GM18505 (cell line): Measurements from ENCODE around the gene UNC13A.

Experiments used
- ATAC-seq: cut with Tn5 transposase; IDR thresholded peaks from one replicate; pipeline ENCODE4 v1.9.1; 2021; ENCODE audit not compliant: unreplicated experiment
- POLR2A ChIP-seq: IDR thresholded peaks from 4 replicates; pipeline ENCODE4 v1.6.1; 2011; ENCODE audit warnings: borderline replicate concordance; ENCODE audit not compliant: insufficient read depth, insufficient read length; ENCODE audit errors: extremely low read depth

The UNC13A gene

DNA sequence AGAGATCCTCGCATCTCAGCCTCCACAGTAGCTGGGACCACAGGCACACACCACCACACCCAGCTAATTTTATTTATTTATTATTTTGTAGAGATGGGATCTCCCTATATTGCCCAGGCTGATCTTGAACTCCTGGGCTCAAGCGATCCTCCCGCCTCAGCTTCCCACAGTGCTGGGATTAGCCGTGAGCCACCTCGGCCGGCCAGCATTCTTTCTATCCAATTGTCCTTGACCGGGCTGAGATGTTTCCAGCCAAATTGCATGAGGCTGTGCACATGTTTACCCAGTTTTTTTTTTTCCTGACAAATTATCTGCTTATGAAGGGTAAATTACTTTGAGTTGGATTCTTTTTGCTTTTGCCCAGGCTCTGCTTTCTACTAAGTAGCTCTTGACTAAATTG lies 28.2 kb downstream of the UNC13A start:
- TF ChIP-seq POLR2A, result no peak
- ATAC-seq, result no peak

DNA sequence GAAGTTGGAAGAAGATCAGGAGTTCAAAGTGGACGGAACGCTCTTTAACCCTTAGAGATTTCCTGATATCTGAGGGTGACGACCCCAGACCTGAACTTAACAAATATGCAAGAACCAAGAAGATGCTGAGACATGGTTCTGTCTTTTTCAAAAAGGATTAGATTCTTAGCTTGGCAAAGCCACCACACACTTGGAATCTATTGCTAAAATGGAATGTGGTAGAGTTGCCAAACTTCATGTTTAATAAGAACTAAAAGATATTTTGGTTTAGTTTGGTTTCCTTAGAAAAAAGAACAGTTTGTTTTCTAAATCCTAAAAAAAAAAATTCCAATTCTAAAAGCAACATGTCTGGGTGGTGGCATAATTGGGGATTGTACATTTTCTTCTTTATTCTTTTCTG lies 29.5 kb downstream of the UNC13A start:
- ATAC-seq, result no peak

DNA sequence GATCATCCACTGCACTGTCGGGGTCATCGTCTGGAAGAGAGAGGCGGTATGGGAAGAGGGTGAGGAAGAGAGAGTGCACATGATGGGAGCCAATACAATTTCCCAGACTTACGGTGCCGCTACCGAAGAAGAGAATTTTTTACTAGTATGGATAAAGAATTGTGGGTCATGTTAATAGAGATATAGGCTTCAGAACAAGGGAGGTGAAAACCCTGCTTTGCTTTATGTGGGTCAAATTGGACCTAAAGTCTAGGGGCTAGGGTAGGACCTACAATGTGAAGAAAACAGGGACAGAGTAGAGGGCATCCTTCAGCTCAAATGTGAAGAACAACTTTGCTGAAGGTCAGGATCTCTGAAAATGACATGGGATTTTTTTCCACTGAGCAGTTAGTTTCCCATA lies 29.9 kb downstream of the UNC13A start:
- TF ChIP-seq POLR2A, result no peak
- ATAC-seq, result no peak

More for the DNA sequence above, 29.5 kb downstream of the UNC13A start:
- TF ChIP-seq POLR2A, result no peak

DNA sequence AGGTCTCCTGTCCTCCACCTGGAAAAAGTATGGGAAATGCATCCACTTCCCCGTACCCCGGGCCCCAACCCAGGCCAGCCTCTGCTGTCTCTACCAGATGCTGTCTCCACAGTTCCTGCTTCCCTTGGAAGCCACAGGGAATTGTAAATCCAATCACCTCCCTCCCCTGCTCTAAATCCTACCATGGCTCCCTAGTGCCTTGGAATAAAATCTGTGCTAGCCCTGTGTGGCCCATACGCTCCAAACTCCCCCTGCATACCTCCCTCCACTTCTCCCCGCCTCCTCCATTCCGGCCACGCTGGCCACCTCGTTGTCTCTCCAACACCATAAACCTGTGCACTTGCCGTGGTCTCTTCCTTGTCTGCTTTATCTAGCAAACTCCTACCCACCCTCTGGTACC lies 31.2 kb downstream of the UNC13A start:
- ATAC-seq, result no peak
- no peak for TF ChIP-seq POLR2A

DNA sequence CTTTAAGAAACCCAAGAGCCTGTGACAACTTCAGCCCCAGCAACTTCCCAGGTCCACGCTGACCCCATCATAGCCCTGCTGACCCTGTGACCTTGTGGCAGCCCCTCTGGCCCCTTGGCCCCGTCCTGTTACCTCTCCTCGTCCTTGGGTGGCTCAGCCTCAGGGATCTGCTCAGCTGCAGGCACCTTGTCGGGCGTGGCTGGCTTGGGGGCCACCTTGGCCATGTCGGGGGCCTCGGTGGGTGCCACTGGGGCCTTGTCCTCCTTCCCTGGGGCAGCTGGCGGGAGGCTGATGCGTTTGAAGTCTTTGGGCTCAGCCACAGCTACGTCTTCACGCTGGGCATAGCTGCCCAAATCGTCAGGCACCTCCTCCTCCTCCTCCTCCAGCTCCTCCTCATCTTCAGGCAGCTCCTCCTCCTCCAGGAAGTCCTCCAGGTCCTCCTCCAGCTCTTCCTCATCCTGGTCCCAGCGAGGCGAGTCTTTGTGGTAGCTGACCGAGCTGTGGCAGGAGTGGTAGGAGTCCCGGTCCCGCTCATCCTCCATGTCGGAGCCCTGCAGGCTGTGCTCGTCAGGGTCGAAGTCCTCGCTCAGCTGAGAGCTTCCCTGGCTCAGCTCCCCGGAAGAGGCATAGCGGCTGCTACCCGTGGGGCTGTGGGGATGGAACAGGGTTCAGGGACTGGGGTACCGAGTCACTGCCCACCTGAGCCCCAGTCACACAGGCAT lies 32.2 kb downstream of the UNC13A start:
- TF ChIP-seq POLR2A, result no peak
- no peak for ATAC-seq

DNA sequence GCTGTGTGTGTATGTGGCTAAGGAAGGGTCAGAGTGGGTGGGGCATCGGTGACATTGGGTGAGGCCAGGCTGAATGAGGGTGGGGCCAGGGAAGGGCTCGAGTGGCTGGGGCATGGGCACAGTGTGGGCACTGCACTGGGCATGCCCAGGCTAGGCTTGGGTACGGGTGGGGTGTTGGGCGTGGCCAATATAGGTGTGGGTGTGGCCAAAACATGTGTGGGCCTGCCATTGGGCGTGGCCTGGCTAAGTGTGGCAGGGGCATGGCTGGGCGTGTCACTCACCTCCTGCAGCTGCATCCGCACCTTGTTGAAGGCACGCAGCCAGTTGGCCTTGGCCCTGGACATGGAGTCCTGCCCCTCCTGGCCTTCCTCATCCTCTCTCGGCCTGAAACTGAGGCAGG lies 33.2 kb downstream of the UNC13A start:
- no peak for ATAC-seq
- TF ChIP-seq POLR2A, result no peak

DNA sequence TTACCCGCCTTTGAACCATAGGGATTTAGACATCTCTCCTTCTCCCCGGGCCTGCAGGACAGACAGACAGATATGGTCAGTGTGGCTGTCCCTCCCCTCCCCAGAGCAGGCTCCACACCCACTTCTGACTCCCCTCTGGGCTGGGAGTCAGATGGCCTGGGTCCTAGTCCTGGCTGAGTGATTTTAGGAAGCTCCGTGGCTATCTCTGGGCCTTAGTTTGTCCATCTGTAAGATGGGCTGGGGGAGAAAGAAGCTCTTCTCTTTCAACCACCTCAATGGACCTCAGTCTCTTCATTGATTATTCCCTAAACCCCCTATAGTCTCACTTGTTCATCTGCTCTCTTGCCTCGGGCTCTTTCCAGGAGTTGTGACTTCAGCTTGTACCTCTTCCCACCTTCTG lies 35.5 kb downstream of the UNC13A start:
- ATAC-seq, result no peak
- TF ChIP-seq POLR2A, result no peak

DNA sequence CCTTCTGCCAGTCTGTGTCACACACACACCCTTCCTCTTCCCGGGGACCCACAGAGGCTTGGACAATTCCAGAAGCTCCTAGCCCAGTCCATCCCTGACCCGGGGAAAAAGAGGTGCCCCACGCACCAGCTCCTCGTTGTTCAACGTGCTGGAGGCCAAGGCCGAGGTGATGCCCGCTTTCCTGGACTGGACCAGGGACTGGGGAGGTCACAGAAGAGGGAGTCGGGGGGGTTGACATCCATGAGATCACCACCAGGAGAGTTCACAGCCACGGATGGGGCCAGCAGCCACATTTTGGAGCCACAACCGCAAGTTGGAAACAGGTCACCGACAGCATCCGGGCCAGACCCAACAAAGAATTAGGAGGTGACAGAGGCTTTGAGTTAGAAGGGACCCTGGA lies 39.4 kb downstream of the UNC13A start:
- no peak for ATAC-seq
- TF ChIP-seq POLR2A, result no peak

DNA sequence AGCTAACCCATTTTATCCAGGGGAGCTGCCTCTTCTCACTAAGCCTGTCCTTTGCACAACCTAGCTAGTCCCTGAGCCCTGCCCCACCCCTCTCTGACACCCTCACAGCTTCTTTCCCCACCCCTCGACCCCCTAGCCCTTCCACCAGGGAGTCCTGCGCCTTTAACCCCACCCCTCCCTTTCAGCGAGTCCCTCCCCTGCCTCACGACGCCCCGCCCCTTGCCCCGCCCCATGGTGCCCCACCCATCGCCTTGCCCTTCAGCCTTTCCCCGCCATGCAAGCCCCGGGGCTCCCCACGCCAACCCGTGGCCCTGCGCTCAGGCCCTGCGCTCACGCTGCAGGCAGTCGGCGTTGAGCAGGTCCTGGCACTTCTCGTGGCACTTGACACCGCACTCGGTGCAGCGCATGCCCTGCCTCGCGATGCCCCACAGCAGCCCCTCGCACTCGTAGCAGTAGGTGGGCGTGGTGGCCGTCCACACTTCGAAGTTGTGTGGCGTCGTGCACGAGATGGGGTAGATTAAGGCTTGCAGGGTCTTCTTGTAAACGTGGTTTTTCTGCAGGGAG lies 40.0 kb downstream of the UNC13A start:
- no peak for TF ChIP-seq POLR2A
- no peak for ATAC-seq

DNA sequence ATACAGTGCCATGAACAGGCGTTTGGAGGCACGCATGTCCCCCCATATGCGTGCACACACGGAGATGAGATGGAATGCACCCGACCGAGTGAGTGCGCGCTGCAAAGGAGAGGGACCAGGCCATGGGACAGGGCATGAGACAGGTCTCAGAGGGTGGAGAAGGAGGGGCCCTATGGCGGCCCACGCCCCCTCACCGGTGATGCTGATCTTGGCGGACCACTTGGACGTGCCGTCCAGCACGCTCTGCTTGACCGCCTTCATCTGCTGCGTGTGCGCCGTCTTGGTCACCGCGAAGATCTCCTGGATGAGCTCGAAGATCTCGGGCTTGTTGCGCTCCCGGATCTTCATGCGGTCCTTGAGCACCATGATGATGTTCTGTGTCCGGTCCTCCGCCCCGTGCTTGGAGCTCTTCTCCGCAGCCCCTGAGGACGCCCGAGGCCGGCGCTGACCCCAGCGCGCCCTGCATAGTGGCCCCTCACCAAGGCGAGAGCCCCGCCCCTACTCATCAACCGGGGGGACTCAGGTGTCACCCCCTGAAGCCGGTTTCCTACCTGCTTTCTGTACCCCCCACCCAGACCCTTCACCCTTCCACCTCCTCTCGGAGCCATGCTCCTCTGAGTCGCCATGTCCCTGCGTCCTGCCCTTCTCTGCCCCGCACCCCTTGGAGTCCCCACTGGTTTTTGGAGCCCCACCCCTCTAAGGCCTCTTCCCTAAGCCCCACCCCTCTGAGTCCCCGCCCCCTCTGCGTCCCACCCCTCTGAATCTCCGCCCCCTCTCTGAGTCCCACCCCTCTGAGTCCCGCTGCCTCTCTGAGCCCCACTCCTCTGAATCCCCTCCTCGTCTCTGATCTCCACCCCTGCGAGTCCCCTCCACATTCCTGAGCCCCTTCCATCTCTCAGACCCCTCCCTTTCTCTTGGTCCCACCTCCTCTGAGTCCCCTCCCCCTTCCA lies 40.8 kb downstream of the UNC13A start:
- no peak for ATAC-seq

DNA sequence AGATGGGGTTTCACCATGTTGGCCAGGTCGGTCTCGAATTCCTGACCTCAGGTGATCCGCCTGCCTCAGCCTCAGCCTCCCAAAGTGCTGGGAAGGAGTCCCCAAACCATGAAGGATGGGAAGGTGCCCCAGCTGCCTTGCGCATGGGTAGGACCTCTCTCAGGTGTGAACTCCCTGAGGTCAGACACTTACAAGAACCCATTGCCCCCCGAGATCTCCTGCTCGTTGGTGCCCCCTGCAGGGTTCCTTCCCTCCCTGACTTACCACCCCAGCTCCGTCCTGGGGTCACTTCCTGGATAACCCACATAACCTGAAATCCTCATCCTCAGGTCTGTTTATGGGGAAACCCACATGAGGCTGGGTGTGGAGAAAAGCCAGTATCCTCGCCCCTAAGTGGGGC lies 41.7 kb downstream of the UNC13A start:
- no peak for TF ChIP-seq POLR2A
- ATAC-seq, result no peak

More for the DNA sequence above, 40.8 kb downstream of the UNC13A start:
- TF ChIP-seq POLR2A, result no peak

DNA sequence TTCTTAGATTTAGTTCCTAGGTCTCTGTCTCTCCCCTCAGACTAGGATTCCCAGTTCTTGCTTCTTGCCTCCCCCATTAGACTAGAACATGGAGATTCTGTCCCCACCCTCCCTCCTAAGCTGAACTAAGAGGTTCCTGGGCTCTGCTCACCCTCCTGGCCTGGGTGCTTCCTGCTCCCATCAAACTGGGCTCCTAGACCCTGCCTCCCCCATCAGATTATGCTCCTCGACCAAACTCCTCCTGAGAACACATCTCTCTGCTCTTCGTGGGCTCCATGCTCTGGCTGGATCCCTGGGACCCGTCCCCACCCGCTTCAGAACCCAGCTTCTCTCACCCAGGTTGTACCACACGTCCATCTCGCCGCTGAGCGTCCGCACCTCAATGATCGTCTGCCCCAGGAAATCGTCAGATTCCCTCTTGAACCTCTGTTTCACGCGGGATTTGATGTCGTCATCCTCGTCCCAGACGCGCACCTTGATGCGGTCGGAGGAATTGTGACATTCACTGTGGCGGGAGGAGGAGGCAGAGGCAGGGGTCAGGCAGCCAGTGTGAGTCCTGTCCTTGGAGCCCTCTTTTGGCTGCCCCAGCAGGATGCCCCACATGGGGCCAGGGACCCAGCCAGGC lies 42.7 kb downstream of the UNC13A start:
- no peak for ATAC-seq
- TF ChIP-seq POLR2A, result no peak

DNA sequence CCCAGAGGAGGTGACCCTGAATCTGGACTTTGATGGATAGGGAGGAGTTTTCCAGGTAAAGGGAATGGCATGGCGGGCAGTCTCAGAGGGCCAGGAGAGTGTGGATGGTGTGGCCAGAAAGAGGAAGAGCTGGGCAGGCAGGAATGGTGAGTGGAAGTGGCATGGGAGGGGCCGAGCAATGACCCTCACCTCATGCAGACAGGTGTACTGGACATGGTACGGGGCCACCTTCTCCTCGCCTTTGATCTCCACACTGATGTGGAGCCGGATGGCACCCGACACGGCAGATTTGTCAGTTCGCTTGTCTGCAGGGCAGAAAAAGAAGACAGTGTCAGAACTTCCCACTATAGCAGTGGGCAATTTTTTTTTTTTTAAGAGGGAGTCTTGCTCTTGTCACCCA lies 45.5 kb downstream of the UNC13A start:
- ATAC-seq, result no peak
- no peak for TF ChIP-seq POLR2A

DNA sequence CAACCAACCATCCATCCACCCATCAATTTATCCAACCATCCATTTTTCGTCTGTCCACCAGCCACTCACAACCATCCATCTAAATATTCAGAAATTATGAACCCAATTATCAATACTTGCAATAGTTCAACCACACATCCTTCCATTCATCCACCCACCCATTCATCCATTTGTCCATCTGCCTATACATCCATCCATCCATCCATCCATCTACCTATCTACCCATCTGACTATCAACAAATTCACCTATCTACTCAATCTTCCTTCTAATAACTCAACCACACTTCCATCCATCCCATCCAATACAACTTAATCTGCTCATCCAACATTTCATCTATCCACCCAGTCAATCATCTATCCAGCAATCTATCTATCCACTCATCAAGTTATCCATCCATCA lies 46.3 kb downstream of the UNC13A start:
- TF ChIP-seq POLR2A, result no peak
- no peak for ATAC-seq

DNA sequence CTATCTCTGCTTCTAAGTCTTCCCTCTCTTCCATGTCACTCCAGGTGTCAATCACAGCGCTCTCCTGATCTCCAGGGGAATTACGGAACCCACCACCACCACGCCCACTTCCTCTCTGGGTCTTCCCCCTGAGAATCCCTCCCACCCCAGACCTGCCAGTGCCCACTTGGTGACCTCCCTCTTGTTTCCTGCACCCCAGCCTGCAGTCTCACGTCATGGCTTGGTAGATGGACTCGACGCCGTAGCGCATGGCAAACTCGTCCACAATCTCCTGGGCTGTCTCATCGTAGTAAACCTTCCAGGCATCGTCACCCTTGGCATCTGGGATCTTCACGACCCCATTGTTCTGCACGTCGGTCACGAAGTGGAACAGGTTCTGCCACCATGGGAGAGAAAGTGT lies 47.0 kb downstream of the UNC13A start:
- no peak for ATAC-seq
- TF ChIP-seq POLR2A, result no peak
